ENCODE results near the gene ST14.

Gene ST14

GRCh38 chr11:130198292-130198691 lies 38.7 kb downstream of the ST14 start:
- H3K27ac ChIP-seq (replicated peaks), result no peak overlapping the region
- TF ChIP-seq CTCF (IDR thresholded peaks at IDR 0.05; ENCODE audit: insufficient read depth, low read length), result no peak
- TF ChIP-seq POLR2AphosphoS5 (IDR thresholded peaks at IDR 0.05; ENCODE audit: low read depth), result no peak
- no peak for TF ChIP-seq SPI1 (IDR thresholded peaks at IDR 0.05; ENCODE audit: borderline replicate concordance, low read depth)
- no peak for TF ChIP-seq GABPA (IDR thresholded peaks at IDR 0.05; ENCODE audit: low read depth)
- no peak for TF ChIP-seq REST (IDR thresholded peaks at IDR 0.05; ENCODE audit: insufficient replicate concordance, low read depth)
- no peak for DNase-seq (ENCODE audit: low read depth in 1 of 2, low spot score in 1 of 2)
- H3K4me3 ChIP-seq (replicated peaks; ENCODE audit: insufficient read depth, low read length), result no peak overlapping the region
- H3K27me3 ChIP-seq (ENCODE audit: insufficient read depth, poor library complexity, severe bottlenecking), result no peaks in the 10 kb centered on the region

- no peak for DNase-seq (ENCODE audit: low read depth in 1 of 2, low spot score in 1 of 2)
- H3K27me3 ChIP-seq (ENCODE audit: insufficient read depth, poor library complexity, severe bottlenecking), result no peaks in the 10 kb centered on the region
- no peak overlapping the region for H3K27ac ChIP-seq (replicated peaks)
- no peak for TF ChIP-seq GABPA (IDR thresholded peaks at IDR 0.05; ENCODE audit: low read depth)
- TF ChIP-seq SPI1 (IDR thresholded peaks at IDR 0.05; ENCODE audit: borderline replicate concordance, low read depth), result no peak
- no peak for TF ChIP-seq POLR2AphosphoS5 (IDR thresholded peaks at IDR 0.05; ENCODE audit: low read depth)
- no peak for TF ChIP-seq CTCF (IDR thresholded peaks at IDR 0.05; ENCODE audit: insufficient read depth, low read length)
- TF ChIP-seq REST (IDR thresholded peaks at IDR 0.05; ENCODE audit: insufficient replicate concordance, low read depth), result no peak
- no peak overlapping the region for H3K4me3 ChIP-seq (replicated peaks; ENCODE audit: insufficient read depth, low read length)
Measured at GRCh38 chr11:130198964-130199363, 39.4 kb downstream of the ST14 start.

- no peaks in the 10 kb centered on the region for H3K27me3 ChIP-seq (ENCODE audit: insufficient read depth, poor library complexity, severe bottlenecking)
- H3K27ac ChIP-seq (replicated peaks), result no peak overlapping the region
- DNase-seq (ENCODE audit: low read depth in 1 of 2, low spot score in 1 of 2), result no peak
- TF ChIP-seq POLR2AphosphoS5 (IDR thresholded peaks at IDR 0.05; ENCODE audit: low read depth) (no peak), GABPA (IDR thresholded peaks at IDR 0.05; ENCODE audit: low read depth) (no peak), REST (IDR thresholded peaks at IDR 0.05; ENCODE audit: insufficient replicate concordance, low read depth) (no peak), CTCF (IDR thresholded peaks at IDR 0.05; ENCODE audit: insufficient read depth, low read length) (no peak), SPI1 (IDR thresholded peaks at IDR 0.05; ENCODE audit: borderline replicate concordance, low read depth) (no peak)
- H3K4me3 ChIP-seq (replicated peaks; ENCODE audit: insufficient read depth, low read length), result no peak overlapping the region
Measured at GRCh38 chr11:130199792-130200191, 40.2 kb downstream of the ST14 start.
